ENCODE measurements around the gene ST3GAL4. TPM values are rescaled to one million over a fixed set of nuclear protein-coding genes. Genes with fewer than 3 reads are reported as not detected.
"Not testable (repeated sequence)": the region's sequence is repeated elsewhere in the genome, so short reads cannot be mapped to it uniquely, and the experiment has no call there.

ST3GAL4 gene
- polyA plus RNA-seq, 10 donors = 22.7 to 35.4 (median 26.7) TPM

GRCh38 chr11:126361400-126361799 is 5.9 kb downstream of the ST3GAL4 start:
- peak in 1 of 3 donors; percentile 4 for DNase-seq

DNA sequence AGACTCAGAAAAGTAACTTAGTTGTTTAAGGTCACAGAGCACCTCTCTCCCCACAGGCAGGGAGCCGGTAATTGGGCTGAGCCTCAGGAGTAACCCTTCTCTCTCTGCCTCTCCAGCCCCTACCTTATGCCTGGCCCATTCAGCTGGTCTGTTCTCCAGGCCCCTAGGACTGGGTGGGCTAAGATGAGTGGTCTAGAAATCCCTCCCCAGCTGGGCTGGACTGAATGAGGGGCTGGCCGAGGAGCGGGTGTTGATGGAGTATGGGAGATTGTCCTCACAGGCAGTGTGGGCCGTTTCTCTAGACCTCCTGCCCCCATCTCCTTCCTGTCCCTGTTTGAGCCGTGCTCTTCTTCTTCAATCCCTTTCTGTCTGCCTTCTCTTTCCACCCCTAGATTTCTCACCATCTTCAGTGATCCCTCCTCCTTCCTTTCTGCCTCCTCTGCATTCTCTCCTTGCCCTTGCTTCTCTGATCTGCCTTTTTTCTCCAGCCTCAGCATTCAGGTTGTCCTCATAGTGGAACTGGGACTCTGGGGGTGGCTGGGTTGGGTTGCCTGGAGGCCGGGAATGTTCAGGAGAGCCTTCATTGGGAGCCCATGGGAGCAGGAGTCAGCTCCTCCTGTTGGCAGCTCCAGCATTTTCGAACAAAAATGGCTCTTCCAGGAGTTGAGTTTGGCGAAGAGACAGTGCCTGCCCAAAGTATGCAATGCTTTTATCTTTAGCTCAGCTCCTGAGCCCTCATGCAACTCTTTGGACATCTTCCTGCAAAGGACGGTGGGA is 7.6 kb downstream of the ST3GAL4 start:
- DNase-seq = peak in 1 of 3 donors; percentile 23

- peak in 1 of 3 donors; percentile 66 for DNase-seq
Measured at GRCh38 chr11:126363706-126364248, 8.3 kb downstream of the ST3GAL4 start.

GRCh38 chr11:126364735-126365134 is 9.2 kb downstream of the ST3GAL4 start:
- not testable (repeated sequence) for DNase-seq

DNA sequence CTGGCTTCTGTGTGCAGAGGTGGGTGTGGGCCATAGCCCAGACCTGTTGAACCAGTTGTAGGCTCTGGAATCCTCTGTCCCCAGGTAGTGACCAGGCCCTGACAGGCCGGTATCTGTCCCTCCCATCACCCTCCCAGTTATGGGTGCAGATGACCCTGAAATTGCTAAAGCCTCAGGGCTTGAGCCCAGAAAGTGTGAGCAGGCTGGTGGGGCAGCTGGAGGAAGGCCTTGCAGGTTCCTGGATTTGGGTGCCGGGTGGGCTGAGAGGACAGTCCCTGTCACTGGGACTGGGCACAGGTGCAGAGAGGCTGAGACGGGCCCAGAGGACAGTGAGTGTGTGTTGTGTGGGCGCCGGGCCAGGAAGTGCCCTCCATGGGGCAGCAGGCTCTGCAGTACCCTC is 10.0 kb downstream of the ST3GAL4 start:
- not testable (repeated sequence) for DNase-seq

GRCh38 chr11:126366064-126366822 is 10.8 kb downstream of the ST3GAL4 start:
- DNase-seq = peak in 1 of 3 donors; percentile 77

GRCh38 chr11:126366823-126367654 is 11.6 kb downstream of the ST3GAL4 start:
- DNase-seq = not testable (repeated sequence)

DNA sequence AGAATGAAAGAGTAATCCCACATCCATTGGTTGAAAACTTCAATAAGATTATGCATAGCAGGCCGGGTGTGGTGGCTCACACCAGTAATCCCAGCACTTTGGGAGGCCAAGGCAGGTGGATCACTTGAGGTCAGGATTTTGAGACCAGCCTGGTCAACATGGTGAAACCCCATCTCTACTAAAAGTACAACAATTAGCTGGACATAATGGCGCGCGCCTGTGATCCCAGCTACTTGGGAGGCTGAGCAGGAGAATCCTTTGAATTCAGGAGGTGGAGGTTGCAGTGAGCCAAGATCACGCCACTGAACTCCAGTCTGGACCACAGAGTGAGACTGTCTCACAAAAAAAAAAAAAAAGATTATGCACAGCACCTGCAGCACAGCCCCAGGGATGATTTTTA is 12.3 kb downstream of the ST3GAL4 start:
- DNase-seq = not testable (repeated sequence)

- not testable (repeated sequence) for DNase-seq
Measured at GRCh38 chr11:126368336-126369119, 13.0 kb downstream of the ST3GAL4 start.

- no peak for DNase-seq
Measured at GRCh38 chr11:126370016-126370415, 14.5 kb downstream of the ST3GAL4 start.

GRCh38 chr11:126371595-126371994 is 16.1 kb downstream of the ST3GAL4 start:
- DNase-seq = no peak

DNA sequence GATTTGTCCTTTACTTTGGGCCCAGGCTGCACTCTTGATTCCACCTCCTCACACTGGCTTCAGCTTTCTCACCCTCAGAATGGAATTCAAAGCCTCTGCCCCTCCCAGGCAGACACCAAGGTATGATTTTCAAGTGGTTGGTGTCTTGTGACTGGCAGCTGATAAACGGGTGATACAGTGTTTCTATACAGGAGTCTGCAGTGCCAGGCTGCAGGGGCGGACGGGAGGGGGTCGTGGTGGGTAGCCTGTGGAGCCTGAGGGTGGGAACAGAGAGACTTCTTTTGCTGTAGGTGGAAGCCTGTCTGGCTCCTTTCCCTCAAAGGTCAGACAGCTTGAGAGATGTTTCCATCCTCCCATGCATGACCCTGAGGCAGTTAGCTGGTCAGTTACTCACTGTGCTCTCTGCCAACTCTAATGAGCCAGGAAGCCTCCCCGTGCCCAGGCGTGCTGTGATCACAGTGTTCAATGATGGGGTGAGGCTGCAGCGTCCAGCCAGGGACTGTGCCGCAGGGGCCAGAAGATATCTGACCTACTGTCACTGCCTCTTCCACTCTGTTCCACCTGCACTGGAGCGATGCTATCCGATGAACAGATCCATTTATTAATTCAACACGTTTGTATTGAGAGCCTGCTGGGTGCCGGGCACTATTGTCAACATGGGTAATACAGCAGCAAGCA is 18.0 kb downstream of the ST3GAL4 start:
- DNase-seq = not testable (repeated sequence)

DNA sequence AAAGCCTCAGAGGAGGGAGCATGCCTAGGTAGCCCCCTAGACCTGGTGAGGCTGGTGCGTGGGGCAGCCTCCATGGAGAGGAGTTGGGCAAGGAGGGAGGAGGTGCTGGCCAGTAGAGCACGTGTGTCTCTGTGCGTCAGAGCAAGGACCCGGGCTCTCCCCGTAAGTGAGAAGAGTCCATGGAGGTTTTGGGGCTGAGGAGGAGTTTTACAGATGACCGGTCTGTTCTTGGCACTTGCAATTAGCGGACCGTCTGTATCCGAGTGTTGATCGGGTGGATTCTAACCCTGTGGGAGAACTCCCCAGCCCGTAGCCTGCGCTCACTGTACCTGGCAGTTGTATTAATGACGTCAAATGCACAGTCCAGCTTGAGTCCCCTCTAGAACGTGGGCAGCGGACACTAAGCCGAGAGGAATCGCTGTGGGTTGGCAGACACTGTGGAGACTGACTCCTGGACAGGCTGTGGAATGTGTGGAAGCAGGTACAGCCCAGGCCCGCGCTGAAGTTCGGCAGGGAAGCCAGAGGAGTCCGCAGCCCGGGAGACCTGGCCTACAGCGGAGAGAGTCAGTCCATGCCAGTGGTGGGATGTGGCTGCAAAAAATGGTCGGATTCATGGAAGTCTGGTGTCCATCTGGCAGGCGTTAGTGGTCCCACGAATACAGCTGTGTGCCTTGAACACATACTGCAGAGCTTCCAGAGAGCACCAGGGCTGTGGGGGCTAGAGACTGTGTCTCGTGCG is 19.2 kb downstream of the ST3GAL4 start:
- DNase-seq = peak in 1 of 3 donors; percentile 26

DNA sequence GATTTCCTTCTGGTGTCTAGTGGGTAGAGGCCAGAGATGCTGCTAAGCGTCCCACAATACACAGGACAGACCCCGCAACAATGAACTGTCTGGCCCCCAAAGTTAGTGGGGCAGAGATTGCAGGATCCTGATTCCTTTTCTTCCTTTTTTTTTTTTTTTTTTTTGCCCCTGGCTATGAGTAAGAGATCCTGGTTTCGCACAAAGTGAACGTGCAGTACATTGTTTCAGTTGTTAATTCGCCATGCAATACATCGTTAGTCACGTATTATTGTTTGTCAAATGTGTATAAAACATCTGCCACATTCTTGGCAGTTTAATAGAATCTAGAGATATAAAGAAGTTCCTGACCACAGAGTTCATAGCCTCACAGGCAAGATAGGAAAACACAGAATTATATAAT is 20.2 kb downstream of the ST3GAL4 start:
- no peak for DNase-seq

DNA sequence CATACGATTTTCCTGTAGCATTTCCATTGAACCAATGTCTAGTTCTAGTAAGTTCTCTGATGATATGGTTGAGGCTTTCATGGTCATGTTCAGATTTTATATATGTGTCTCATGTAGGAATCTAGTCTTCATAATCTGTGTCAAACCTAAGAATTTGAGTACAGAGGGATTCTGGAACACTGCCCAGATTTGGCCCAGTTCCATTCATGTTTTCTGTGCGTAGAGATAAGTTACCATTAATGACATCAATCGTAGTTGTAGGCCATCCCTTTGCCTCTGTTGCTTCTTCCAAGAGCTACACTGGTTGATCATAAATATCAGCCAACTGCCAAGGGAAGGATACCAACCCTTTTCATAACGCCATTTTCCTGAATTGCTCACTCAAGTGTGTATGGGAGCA is 23.3 kb downstream of the ST3GAL4 start:
- peak in 2 of 3 donors; percentile 45 to 68 for DNase-seq

- DNase-seq = no peak
Measured at GRCh38 chr11:126380909-126381308, 25.4 kb downstream of the ST3GAL4 start.

DNA sequence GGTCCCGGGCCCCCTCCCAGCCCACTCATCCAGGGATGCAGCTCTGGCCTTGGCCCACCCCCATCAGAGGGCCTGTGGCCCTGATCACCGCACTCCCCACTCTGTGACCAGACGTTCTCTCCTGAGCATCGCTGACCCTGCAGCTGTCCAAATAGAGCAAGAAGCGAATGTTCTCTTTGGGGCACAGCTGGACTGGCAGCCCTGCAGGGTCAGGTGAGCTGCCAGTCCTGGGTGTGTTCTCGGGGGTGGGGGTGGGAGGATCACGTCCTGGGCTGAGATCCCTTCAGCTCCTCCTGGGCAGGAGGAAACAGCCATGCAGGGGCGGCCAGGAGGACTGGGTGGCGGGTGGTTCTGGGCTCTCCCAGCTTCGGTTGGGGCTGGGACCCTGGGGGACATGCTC is 26.5 kb downstream of the ST3GAL4 start:
- DNase-seq = not testable (repeated sequence)

- DNase-seq = not testable (repeated sequence)
Measured at GRCh38 chr11:126382641-126383040, 27.2 kb downstream of the ST3GAL4 start.

Measured in muscle of back (tissue), 11 donors.